SK-N-SH (cell line): ENCODE data around the gene CDH4.

Experiments used
- MXI1 ChIP-seq: IDR thresholded peaks from 2 replicates; pipeline ENCODE4 v1.6.1; 2012; ENCODE audit warnings: mild to moderate bottlenecking, low read depth, low read length, improper control_type of control experiment
- NRF1 ChIP-seq: IDR thresholded peaks from 2 replicates; pipeline ENCODE4 v1.6.1; 2012; ENCODE audit warnings: low read depth, mild to moderate bottlenecking, low read length
- POLR2AphosphoS5 ChIP-seq: IDR thresholded peaks from 2 replicates; pipeline ENCODE4 v1.6.1; 2012; ENCODE audit warnings: low read depth, low read length
- RXRA ChIP-seq: IDR thresholded peaks from 2 replicates; pipeline ENCODE4 v1.4.0; 2012; ENCODE audit warnings: low read depth, mild to moderate bottlenecking, borderline replicate concordance
- SMC3 ChIP-seq: IDR thresholded peaks from 2 replicates; pipeline ENCODE4 v1.6.1; 2012; ENCODE audit warnings: low read depth, low read length, improper control_type of control experiment
- TAF1 ChIP-seq: IDR thresholded peaks from 2 replicates; pipeline ENCODE4 v1.6.1; 2012; ENCODE audit warnings: low read depth, mild to moderate bottlenecking, low read length, moderate library complexity, borderline replicate concordance
- TF ChIP-seq, protein P1 (sequence below): fragments of 200-600 bp; sonication (generic); IDR thresholded peaks from 2 replicates; pipeline ENCODE4 v1.6.1; 2017; ENCODE audit warnings: antibody characterized with exemption, mild to moderate bottlenecking, moderate library complexity
- TF ChIP-seq, protein P2 (sequence below): IDR thresholded peaks from 2 replicates; pipeline ENCODE4 v1.4.0; 2012; ENCODE audit warnings: low read depth
- TF ChIP-seq, protein P3 (sequence below): IDR thresholded peaks from 2 replicates; pipeline ENCODE4 v1.4.0; 2012; ENCODE audit warnings: low read depth, borderline replicate concordance

DNA sequence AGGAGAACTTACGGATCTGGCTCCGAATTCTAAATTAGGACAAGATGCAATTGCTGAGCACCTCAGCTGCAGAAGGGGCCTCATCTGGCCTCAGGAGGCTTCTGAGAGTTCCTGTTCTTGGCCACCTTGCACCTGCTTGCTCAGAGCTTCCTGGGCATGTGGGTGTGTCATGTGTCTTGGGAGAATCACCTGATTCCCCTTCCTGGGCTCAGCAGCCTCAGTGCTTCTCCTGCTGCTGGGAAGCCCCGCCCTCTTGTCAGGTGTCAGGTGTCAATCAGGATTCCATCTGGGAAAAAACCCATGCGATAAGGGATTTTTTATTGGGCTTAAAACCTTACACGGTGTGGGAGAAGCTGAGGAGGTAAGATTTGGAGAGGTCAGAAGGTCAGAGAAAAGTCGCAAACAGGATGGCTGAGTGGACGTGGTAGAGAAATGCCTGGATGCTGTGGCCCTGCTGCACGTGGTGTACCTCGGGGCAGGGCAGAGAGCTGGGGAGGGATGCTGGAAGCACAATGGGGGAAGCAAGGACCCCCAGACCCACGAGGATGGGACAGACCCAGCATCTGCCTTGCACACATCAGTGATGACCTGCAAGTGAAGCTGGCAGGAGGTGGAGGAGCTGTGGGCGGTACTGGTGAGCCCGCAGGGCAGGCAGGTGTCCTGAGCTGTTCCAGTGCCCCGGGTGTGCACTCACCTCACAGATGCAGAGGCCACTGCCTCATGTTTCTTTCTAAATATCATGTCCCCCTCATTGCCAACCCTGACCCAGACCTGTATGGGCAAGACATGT, 170.8 kb downstream of the CDH4 start:
- TF ChIP-seq POLR2AphosphoS5 (no peak), NRF1 (no peak), SMC3 (no peak), MXI1 (no peak), RXRA (no peak), TAF1 (no peak)
- TF ChIP-seq, protein P1, sequence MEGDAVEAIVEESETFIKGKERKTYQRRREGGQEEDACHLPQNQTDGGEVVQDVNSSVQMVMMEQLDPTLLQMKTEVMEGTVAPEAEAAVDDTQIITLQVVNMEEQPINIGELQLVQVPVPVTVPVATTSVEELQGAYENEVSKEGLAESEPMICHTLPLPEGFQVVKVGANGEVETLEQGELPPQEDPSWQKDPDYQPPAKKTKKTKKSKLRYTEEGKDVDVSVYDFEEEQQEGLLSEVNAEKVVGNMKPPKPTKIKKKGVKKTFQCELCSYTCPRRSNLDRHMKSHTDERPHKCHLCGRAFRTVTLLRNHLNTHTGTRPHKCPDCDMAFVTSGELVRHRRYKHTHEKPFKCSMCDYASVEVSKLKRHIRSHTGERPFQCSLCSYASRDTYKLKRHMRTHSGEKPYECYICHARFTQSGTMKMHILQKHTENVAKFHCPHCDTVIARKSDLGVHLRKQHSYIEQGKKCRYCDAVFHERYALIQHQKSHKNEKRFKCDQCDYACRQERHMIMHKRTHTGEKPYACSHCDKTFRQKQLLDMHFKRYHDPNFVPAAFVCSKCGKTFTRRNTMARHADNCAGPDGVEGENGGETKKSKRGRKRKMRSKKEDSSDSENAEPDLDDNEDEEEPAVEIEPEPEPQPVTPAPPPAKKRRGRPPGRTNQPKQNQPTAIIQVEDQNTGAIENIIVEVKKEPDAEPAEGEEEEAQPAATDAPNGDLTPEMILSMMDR, result no peak
- TF ChIP-seq, protein P2, sequence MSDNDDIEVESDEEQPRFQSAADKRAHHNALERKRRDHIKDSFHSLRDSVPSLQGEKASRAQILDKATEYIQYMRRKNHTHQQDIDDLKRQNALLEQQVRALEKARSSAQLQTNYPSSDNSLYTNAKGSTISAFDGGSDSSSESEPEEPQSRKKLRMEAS, result no peak
- TF ChIP-seq, protein P3, sequence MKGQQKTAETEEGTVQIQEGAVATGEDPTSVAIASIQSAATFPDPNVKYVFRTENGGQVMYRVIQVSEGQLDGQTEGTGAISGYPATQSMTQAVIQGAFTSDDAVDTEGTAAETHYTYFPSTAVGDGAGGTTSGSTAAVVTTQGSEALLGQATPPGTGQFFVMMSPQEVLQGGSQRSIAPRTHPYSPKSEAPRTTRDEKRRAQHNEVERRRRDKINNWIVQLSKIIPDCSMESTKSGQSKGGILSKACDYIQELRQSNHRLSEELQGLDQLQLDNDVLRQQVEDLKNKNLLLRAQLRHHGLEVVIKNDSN, result no peak
